ENCODE results near the gene PCDHGB1.
"Not testable (repeated sequence)": the region's sequence is repeated elsewhere in the genome, so short reads cannot be mapped to it uniquely, and the experiment has no call there.

Gene PCDHGB1

DNA sequence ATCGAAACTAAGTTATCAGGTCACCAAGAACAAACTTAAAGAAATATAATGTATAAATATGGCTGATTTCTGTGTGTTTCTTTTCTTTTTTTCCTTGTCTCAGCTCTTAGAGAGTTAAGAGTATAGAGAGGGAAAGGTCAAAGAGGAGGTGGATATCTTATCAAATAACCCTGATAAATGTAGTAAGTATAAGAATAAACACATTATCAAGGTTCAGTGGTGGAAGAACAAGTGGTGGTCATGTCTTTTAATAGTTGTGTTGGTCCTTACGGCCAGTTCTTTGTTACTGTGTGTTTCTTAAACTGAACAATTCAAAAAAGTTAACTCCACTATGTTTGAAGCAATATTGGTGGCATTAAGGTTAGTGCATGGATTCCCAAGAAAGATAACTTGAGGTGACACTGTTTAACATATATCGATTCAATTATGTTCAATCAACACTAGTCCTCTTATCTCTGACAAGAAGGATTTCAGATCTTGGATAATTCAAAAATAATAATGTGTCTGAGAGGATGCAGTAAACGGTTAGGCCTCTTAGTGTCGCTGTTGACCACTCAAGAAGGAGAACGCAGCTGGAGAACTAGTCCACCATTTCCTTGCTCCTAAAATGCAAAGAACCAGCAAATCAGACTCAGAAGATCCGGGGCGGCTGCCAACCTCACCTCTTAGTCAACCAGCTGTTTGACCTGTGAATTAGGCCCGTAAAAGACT lies 6.5 kb upstream of the PCDHGB1 start, which contains the start of gene PCDHGA3:
TSS of gene PCDHGA3 (plus strand) at position 588 of the 711 bp plus-strand sequence. CDS start 205 bp downstream, outside the sequence.
- in situ Hi-C loops (cut with MboI; ENCODE audit: low pct_unique_long_range_greater_than_20kb, low sequenced_read_pairs): no loop called here
- DNase-seq: no peak

DNA sequence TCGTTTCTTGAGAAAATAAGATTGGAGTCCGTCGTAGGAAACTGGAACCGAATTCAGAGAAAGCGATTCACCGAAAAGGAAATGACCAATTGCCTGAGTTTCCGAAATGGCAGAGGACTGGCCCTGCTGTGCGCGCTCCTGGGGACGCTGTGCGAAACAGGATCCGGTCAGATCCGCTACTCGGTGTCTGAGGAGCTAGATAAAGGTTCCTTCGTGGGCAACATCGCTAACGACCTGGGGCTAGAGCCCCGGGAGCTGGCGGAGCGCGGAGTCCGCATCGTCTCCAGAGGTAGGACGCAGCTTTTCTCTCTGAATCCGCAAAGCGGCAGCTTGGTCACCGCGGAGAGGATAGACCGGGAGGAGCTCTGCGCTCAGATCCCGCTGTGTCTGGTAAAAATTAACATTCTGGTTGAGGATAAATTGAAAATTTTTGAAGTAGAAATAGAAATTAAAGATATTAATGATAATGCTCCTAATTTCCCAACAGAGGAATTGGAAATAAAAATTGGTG lies 5.9 kb upstream of the PCDHGB1 start:
- in situ Hi-C loops (cut with MboI; ENCODE audit: low pct_unique_long_range_greater_than_20kb, low sequenced_read_pairs): no loop called here
- DNase-seq: no peak

DNA sequence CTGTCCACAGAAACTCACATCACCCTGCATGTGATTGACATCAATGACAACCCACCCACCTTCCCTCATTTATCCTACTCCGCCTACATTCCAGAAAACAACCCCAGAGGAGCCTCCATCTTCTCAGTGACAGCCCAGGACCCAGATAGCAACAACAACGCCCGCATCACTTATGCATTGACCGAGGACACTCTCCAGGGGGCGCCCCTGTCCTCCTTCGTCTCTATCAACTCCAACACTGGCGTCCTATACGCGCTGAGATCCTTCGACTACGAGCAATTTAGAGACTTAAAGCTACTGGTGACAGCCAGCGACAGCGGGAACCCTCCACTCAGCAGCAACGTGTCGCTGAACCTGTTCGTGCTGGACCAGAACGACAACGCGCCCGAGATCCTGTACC lies 4.6 kb upstream of the PCDHGB1 start:
- no peak for DNase-seq
- in situ Hi-C loops (cut with MboI; ENCODE audit: low pct_unique_long_range_greater_than_20kb, low sequenced_read_pairs): no loop called here

DNA sequence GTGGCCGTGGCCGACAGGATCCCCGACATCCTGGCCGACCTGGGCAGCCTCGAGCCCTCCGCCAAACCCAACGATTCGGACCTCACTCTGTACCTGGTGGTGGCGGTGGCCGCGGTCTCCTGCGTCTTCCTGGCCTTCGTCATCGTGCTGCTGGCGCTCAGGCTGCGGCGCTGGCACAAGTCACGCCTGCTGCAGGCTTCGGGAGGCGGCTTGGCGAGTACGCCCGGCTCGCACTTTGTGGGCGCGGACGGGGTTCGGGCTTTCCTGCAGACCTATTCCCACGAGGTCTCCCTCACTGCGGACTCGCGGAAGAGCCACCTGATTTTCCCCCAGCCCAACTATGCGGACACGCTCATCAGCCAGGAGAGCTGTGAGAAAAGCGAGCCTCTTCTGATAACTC lies 3.9 kb upstream of the PCDHGB1 start:
- in situ Hi-C loops (cut with MboI; ENCODE audit: low pct_unique_long_range_greater_than_20kb, low sequenced_read_pairs); DNase-seq: not testable (repeated sequence)

DNA sequence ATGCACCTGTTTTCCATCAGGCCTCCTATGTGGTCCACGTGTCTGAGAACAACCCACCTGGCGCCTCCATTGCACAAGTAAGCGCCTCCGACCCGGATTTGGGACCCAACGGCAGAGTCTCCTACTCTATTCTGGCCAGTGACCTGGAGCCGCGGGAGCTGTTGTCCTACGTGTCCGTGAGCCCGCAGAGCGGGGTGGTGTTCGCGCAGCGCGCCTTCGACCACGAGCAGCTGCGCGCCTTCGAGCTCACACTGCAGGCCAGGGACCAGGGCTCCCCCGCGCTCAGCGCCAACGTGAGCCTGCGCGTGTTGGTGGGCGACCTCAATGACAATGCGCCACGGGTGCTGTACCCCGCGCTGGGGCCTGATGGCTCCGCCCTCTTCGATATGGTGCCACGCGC lies 1.7 kb downstream of the PCDHGB1 start:
- in situ Hi-C loops (cut with MboI; ENCODE audit: low pct_unique_long_range_greater_than_20kb, low sequenced_read_pairs): loop anchor here (25.0 kb wide), 1 partner anchor 211 kb away; no protein-coding TSS in a partner anchor

DNA sequence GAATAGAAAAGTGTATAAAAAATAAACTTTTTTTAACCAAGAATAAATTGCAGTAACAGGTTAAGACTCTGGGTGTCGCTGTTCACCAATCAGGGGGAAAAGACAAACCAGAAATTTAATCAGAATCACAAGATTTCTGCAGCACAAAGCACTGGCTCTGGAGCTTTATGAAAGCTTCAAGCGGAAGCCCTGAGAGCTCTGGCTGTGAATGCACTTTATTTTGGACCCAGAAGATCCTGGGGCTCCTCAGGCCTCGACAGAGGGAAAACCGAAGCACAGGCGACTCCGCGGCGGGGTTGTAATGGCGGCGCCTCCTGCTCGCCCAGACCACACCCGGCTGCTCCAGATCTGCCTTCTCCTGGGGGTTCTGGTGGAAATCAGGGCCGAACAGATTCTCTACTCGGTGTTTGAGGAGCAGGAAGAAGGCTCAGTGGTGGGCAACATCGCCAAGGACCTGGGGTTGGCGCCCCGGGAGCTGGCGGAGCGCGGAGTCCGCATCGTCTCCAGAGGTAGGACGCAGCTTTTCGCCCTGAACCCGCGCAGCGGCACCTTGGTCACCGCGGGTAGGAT lies 5.1 kb downstream of the PCDHGB1 start, which contains the start of gene PCDHGA4:
TSS of gene PCDHGA4 (plus strand) at position 122 of the 570 bp plus-strand sequence. CDS start at position 209, 87 bp downstream.
- in situ Hi-C loops (cut with MboI; ENCODE audit: low pct_unique_long_range_greater_than_20kb, low sequenced_read_pairs): loop anchor here (25.0 kb wide), 1 partner anchor 207 kb away; no protein-coding TSS in a partner anchor
- DNase-seq: peak; percentile 17

More for the DNA sequence above, 1.7 kb downstream of the PCDHGB1 start:
- no peak for DNase-seq

DNA sequence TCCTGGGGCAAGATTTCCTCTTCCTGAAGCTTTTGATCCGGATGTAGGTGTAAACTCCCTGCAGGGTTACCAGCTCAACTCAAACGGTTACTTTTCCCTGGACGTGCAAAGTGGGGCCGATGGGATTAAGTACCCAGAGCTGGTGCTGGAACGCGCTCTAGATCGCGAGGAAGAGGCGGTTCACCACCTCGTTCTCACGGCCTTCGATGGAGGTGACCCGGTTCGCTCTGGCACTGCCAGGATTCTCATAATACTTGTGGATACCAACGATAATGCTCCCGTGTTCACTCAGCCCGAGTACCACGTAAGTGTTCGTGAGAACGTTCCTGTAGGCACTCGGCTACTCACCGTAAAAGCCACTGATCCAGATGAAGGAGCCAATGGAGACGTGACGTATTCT lies 5.7 kb downstream of the PCDHGB1 start:
- DNase-seq: no peak
- in situ Hi-C loops (cut with MboI; ENCODE audit: low pct_unique_long_range_greater_than_20kb, low sequenced_read_pairs): loop anchor here (25.0 kb wide), 1 partner anchor 207 kb away; no protein-coding TSS in a partner anchor

DNA sequence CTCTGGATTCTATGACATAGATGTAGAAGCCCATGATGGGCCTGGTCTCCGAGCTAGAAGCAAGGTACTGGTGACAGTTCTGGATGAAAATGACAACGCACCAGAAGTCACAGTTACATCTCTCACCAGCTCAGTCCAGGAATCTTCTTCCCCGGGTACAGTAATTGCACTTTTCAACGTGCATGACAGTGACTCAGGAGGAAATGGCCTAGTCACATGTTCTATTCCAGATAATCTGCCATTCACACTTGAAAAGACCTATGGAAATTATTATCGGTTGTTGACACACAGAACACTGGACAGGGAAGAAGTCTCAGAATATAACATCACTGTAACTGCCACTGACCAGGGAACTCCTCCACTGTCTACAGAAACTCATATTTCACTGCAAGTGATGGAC lies 6.2 kb downstream of the PCDHGB1 start:
- DNase-seq: no peak
- in situ Hi-C loops (cut with MboI; ENCODE audit: low pct_unique_long_range_greater_than_20kb, low sequenced_read_pairs): loop anchor here (25.0 kb wide), 1 partner anchor 206 kb away; no protein-coding TSS in a partner anchor

DNA sequence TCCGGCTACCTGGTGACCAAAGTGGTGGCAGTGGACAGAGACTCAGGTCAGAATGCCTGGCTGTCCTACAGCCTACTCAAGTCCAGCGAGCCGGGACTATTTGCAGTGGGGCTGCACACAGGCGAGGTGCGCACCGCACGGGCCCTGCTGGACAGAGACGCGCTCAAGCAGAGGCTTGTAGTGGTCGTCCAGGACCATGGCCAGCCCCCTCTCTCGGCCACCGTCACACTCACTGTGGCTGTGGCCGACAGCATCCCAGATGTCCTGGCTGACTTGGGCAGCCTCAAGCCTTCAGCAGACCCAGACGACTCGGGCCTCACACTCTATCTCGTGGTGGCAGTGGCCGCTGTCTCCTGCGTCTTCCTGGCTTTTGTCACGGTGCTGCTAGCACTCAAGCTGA lies 7.1 kb downstream of the PCDHGB1 start:
- no peak for DNase-seq
- in situ Hi-C loops (cut with MboI; ENCODE audit: low pct_unique_long_range_greater_than_20kb, low sequenced_read_pairs): loop anchor here (25.0 kb wide), 1 partner anchor 205 kb away; no protein-coding TSS in a partner anchor

DNA sequence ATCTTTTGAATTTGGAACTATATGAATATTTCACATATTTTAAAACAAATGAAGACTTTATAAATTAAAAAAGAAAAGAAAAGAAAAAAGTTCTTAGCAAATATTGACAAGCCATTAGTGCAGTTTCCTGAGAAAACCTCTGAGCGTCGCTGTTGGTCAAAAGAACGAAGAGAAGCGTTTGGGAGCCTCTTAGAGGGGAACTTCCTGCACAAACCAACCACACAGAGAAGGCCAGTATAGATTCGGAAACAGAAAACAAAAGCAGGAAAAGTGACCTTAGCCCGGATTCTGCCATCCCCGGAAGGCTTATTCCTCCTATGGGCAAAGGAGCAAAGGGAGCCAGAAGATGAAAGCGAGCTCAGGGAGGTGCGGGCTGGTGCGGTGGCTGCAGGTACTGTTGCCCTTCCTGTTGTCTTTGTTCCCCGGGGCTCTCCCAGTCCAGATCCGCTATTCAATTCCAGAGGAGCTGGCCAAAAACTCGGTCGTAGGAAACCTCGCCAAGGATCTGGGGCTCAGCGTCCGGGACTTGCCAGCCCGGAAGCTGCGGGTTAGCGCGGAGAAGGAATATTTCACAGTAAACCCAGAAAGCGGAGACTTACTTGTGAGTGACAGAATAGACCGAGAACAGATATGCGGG lies 10.0 kb downstream of the PCDHGB1 start, which contains the start of gene PCDHGB2:
TSS of gene PCDHGB2 (plus strand) at position 205 of the 637 bp plus-strand sequence. CDS start at position 347, 142 bp downstream.
- in situ Hi-C loops (cut with MboI; ENCODE audit: low pct_unique_long_range_greater_than_20kb, low sequenced_read_pairs): loop anchor here (25.0 kb wide), 1 partner anchor 202 kb away; no protein-coding TSS in a partner anchor
- DNase-seq: peak; percentile 75

DNA sequence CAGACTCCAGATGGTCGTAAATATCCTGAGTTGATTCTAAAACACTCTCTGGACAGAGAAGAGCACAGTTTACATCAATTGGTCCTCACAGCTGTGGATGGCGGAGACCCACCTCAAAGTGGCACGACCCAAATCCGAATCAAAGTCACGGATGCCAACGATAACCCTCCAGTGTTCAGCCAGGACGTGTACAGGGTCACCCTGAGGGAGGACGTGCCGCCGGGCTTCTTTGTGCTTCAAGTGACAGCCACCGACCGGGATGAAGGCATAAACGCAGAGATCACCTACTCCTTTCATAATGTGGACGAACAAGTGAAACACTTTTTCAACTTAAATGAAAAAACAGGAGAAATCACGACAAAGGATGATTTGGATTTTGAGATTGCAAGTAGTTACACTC lies 10.8 kb downstream of the PCDHGB1 start:
- in situ Hi-C loops (cut with MboI; ENCODE audit: low pct_unique_long_range_greater_than_20kb, low sequenced_read_pairs): loop anchor here (25.0 kb wide), 1 partner anchor 202 kb away; no protein-coding TSS in a partner anchor
- no peak for DNase-seq

DNA sequence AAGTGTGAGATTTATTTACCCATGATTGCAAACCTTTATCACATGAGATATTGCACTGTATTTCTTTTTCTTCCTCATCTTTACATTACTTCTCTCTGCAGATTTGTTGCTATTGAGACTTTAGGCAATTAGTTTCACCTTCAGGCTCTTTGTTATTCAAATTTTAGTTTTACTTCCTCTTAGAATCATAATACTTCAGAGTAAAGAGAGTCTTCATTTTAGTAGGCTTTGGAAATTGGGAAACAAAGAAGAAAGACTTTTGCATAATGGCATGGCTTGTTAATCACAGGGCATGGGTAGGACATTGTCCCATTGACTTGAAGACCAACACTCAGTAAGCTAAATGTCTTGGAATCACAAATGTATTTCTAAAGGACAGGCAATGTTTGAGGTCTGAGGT lies 12.8 kb downstream of the PCDHGB1 start:
- in situ Hi-C loops (cut with MboI; ENCODE audit: low pct_unique_long_range_greater_than_20kb, low sequenced_read_pairs): loop anchor here (25.0 kb wide), 1 partner anchor 200 kb away; no protein-coding TSS in a partner anchor
- DNase-seq: no peak

DNA sequence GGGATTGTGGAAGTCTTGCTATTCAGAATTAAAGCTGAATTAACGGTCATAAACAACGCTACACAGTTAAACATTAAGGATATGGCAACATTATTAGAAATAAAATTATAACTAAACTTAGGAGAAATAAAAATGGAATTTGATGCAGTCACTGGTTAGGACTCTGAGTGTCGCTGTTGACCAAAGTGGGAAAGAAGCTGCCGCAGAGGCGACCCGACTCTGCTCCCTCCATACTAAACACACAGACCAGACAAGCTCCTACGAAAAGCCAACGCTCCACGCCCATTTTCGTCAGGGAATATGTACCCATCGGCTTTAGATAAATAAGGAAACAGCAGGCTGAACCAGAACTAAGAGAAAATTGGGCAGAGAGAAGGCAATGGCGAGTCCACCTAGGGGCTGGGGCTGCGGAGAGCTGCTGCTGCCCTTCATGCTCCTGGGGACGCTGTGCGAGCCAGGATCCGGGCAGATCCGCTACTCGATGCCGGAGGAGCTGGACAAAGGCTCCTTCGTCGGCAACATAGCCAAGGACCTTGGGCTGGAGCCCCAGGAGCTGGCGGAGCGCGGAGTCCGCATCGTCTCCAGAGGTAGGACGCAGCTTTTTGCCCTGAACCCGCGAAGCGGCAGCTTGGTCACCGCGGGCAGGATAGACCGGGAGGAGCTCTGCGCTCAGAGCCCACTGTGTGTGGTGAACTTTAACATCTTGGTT lies 14.2 kb downstream of the PCDHGB1 start, which contains the start of gene PCDHGA5:
TSS of gene PCDHGA5 (plus strand) at position 211 of the 709 bp plus-strand sequence. CDS start at position 380, 169 bp downstream.
- in situ Hi-C loops (cut with MboI; ENCODE audit: low pct_unique_long_range_greater_than_20kb, low sequenced_read_pairs): loop anchor here (25.0 kb wide), 1 partner anchor 198 kb away; no protein-coding TSS in a partner anchor

DNA sequence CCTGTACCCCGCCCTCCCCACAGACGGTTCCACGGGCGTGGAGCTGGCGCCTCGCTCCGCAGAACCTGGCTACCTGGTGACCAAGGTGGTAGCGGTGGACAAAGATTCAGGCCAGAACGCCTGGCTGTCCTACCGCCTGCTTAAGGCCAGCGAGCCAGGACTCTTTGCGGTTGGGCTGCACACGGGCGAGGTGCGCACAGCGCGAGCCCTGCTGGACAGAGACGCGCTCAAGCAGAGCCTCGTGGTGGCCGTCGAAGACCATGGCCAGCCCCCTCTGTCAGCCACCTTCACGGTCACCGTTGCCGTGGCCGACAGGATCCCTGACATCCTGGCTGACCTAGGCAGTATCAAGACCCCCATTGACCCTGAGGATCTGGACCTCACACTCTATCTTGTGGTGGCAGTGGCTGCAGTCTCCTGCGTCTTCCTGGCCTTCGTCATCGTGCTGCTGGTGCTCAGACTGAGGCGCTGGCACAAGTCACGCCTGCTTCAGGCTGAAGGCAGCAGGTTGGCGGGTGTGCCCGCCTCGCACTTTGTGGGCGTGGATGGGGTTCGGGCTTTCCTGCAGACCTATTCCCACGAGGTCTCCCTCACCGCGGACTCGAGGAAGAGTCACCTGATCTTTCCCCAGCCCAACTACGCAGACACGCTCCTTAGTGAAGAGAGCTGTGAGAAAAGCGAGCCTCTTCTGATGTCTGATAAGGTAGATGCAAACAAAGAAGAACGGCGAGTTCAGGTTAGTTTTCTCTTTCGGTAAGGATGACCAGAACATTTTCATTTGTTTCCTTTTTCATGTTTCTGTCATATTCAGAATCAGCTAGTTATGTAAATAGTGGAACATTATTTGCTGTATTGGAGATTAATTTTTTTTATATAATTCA lies 16.4 kb downstream of the PCDHGB1 start:
- in situ Hi-C loops (cut with MboI; ENCODE audit: low pct_unique_long_range_greater_than_20kb, low sequenced_read_pairs): loop anchor here (25.0 kb wide), 1 partner anchor 196 kb away; no protein-coding TSS in a partner anchor
- no peak for DNase-seq

More for the DNA sequence above, 14.2 kb downstream of the PCDHGB1 start, which contains the start of gene PCDHGA5:
- no peak for DNase-seq

DNA sequence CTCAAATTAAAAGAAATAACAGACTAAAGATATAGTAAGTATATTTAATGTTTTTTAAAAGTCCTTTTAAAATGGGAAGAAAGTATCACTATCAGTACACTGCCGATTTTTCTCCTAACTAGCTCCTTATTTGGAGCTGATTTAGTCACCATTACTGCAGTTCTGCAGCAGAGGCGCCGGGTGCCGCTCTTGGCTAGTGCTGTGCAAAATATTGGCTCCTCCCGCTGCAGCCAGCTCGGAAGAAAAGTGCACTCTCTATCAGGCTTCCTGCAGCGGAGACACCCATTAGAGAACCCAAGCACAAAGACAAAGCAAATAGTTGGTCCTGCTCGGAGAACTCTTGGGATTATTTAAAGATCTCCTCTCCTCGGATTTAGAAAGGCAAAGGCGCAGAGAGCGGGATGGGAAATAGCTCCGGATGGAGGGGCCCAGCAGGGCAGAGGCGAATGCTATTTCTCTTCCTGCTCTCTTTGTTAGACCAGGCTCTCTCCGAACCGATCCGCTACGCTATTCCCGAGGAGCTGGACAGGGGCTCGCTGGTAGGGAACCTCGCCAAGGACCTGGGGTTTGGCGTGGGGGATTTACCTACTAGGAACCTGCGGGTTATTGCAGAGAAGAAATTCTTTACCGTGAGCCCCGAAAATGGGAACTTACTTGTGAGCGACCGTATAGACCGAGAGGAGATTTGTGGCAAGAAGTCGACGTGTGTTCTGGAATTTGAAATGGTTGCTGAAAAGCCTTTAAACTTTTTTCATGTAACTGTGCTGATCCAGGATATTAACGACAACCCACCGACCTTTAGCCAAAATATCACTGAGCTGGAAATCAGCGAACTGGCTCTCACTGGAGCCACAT lies 20.3 kb downstream of the PCDHGB1 start, which contains the start of gene PCDHGB3:
TSS of gene PCDHGB3 (plus strand) at position 249 of the 855 bp plus-strand sequence. CDS start at position 402, 153 bp downstream.
- in situ Hi-C loops (cut with MboI; ENCODE audit: low pct_unique_long_range_greater_than_20kb, low sequenced_read_pairs): loop anchor here (25.0 kb wide), 1 partner anchor 192 kb away; no protein-coding TSS in a partner anchor
- DNase-seq: no peak

Data from KBM-7 (cell line).